Stimulated activated CD4-positive, alpha-beta T cell treated with anti-CD3 and anti-CD28 coated beads, Interleukin-1b, Interleukin-23, amount 100 ng/mL, for 24 hours (primary cell): Measurements from ENCODE around the gene KLHL25.

Source experiments
- DNase-seq, 4 experiments: peaks; one replicate each; pipeline ENCODE4 v3.0.0-alpha.2; 2020; ENCODE audit warnings: low read depth in 4 of 4, low spot score in 1 of 4

The KLHL25 gene

DNA sequence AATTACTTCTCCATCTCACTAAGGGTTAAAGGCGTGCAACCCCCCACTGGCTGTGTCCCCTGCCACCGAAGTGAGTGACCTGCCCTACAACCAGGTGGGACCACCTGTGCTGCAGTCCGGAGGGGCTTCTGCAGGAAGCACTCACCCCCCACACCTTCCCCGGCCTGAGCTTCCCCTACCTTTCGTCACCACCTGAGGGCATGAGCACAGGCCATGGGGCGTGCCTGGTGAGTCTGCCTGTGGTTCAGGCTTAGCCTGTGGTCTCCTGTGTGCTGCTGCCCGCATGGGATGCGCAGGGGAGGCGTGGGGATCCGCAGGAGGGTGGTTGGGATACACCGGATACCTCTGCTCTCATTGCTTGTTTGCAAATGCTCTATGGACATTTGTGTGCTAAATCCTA is 46.0 kb downstream of the KLHL25 start:
- no peak for DNase-seq

DNA sequence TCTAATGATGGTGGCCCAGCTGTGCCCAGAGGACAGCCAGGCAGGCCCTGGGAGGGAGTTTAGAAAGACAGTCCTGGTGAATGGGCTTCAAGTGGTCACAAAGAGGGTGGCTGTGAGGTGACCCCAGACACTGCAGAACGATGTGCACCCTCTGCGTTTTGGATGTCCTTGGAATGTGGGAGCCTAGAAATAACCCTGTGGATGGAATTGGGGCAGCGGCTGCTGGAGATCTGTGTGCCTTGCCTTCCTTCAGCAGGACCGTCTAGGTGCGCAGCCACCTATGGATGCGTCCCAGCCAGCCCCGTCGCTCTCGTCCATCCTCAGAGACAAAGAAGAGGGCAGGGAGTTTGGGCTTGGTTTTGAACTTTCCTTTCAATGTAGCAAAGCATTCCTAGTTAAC is 46.5 kb downstream of the KLHL25 start:
- no peak for DNase-seq

- DNase-seq, result no peak
These were observed 48.1 kb downstream of the KLHL25 start for GRCh38 chr15:85746641-85747040.

DNA sequence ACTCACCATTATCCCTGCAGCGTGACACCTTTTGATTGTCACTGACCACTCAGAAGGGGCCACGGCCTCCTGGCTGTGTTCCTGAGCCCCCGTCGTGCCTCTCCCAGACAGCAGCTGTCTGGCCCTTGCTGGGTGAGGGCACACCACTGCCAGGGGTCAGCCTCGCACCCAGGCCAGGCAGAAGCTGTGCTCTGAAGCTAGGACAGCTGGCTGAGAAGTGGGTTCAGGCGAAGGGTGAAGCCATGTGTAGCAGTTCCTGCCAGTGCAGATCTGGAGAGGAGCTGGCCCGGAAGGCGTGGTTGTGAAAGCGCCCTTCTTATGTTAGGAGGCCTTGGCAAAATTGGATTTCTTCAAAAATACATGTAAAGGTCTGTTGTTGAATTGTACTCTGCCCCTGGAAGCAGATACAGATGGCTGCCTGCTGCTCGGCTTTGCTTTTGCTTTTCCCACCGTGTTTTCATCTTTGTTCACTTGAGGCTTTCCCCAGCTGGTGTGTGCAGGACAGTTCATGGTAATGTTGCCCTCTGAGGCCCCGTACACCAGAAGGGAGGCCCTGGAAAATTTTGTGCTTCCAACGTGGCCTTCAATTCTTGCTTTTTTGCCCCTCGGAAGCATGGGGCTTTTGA is 49.1 kb downstream of the KLHL25 start:
- no peak for DNase-seq

GRCh38 chr15:85745023-85745422 is 49.7 kb downstream of the KLHL25 start:
- DNase-seq, result no peak

DNA sequence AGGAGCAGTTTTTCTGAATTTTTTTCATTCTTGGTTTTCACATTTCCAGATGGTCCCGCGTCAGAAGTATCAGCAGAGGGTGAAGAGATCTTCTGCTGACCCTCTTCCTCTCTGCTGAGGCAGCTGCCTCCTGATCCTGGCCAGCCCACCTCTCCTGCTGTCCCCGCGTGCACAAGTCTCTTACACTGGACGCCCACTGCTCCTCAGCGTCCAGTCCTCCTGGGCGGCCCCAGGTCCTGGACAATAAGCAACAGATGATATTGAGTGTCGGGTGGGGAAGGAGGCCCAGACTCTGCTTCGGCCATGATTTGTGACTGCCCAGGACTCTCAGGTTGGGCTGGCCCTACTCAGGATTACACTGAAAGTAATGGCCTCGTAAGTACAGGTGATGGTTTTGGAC is 50.1 kb downstream of the KLHL25 start:
- no peak for DNase-seq

- no peak for DNase-seq
These were observed 51.2 kb downstream of the KLHL25 start for GRCh38 chr15:85743392-85744055.

DNA sequence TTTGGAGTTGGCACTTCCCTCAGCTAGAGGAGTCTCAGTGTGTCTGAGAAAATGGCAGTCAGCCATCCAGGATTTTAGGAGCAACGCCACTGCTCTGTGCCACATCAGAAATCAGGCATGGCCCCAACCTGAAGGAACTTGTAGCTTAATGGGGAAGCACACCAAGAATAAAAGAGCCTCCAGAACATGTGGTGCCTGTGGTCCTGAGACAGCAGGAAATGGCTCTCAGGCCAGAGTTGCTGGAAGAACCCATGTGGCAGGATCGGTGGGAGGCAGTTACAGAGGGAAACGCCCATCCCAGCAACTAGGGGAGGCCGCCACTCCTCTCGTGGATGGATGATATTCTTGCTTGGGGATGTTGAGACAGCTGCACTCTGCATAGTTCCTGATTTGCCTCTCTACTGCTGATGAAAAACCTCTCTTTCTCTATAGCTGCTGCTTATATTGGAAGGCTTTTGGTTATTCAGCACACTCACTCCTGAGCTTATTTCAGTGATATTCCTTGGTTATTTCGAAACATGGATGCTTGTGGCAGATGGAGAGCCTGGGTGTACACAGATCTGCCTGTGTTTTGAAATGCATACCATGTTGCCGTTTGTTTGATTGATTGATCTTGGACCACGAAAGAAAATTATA is 52.4 kb downstream of the KLHL25 start:
- no peak for DNase-seq

DNA sequence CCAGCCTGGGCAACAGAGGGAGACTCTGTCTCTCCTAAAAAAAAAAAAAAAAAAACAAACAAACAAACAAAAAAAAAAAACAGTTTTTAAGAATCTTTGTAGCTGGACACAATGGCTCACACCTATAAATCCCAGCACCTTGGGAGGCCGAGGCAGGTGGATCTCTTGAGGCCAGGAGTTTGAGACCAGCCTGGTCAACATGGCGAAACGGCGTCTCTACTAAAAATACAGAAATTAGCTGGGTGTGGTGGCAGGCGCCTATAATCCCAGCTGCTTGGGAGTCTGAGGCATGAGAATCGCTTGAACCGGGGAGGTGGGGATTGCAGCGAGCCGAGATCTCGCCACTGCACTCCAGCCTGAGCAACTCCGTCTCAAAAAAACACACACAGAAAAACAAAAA is 53.1 kb downstream of the KLHL25 start:
- DNase-seq, result no peak

- DNase-seq, result no peak
These were observed 53.7 kb downstream of the KLHL25 start for GRCh38 chr15:85741021-85741421.

DNA sequence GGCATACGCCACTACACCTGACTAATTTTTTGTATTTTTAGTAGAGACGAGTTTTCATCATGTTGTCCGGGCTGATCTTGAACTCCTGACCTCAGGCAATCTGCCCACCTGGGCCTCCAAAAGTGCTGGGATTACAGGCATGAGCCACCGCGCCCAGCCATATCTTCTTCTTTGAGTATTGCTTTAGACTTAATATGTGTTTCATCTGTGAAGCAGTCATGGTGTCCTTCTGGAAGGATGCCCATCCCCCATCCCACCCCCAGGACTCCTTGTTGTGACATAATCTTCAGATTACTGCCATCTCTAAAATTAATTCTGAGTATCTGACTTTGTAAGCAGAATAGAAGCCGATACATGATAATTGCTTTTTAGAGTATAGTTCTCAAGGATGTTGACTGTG is 57.7 kb downstream of the KLHL25 start:
- DNase-seq, result no peak

GRCh38 chr15:85733416-85733815 is 61.3 kb downstream of the KLHL25 start:
- no peak for DNase-seq

- DNase-seq, result no peak
These were observed 64.5 kb downstream of the KLHL25 start for GRCh38 chr15:85730001-85730820.

GRCh38 chr15:85727068-85727467 is 67.7 kb downstream of the KLHL25 start:
- no peak for DNase-seq

- DNase-seq, result no peak
These were observed 68.3 kb downstream of the KLHL25 start for GRCh38 chr15:85726454-85726853.

DNA sequence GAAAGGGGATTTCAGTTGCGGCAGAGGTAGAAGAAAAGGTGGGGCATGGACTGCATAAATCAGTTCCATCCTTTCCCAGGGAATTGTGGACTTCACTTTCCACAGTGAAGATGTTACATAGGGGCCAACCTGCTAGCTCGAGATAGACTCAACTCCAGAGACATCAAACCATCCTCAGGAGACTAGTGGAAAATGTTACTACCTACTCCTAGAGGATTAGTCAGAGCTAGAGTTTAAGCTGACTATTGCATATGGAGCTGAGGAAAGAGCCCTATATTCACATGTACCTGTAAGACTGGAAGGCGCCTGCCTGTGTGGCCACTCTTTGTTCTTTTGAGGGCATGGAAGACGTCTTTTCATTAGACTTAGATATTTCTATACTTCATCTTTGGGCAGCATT is 69.2 kb downstream of the KLHL25 start:
- no peak for DNase-seq

DNA sequence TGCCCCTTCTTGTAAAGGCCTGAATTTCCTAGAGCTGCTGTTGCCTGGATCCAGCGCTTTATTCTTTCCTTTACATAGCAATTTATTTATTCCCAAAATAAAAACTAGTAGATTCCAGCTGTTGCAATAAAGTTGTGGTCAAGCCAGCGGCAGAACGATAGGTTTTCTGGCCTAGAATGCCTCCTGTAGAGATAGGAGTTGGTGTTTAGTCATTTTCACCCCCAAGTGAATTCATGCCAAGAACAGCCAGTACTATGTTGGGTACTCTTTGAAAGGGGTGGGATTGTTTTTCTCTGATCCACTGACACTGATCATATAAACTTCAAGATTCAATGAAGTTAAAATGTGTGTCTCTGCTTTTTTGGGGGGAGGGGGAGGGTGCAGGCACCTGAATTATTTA is 69.7 kb downstream of the KLHL25 start:
- no peak for DNase-seq

GRCh38 chr15:85723960-85724945 is 70.5 kb downstream of the KLHL25 start:
- DNase-seq, result no peak

- no peak for DNase-seq
These were observed 72.2 kb downstream of the KLHL25 start for GRCh38 chr15:85722374-85723152.

GRCh38 chr15:85718981-85719380 is 75.7 kb downstream of the KLHL25 start:
- DNase-seq, result no peak
